Measurements from ENCODE around the gene NAT9. TPM values are rescaled to one million over a fixed set of nuclear protein-coding genes. Genes with fewer than 3 reads are reported as not detected.

Gene NAT9
- 10 to 100 TPM; 12.4 to 20.0 (median 18.3) TPM for total RNA-seq

GRCh38 chr17:74776044-74776962 is at the start of gene NAT9:
NAT9 (minus strand) TSS chr17:74776345; CDS start chr17:74775698, 647 bp downstream.
- TF ChIP-seq, protein P1, sequence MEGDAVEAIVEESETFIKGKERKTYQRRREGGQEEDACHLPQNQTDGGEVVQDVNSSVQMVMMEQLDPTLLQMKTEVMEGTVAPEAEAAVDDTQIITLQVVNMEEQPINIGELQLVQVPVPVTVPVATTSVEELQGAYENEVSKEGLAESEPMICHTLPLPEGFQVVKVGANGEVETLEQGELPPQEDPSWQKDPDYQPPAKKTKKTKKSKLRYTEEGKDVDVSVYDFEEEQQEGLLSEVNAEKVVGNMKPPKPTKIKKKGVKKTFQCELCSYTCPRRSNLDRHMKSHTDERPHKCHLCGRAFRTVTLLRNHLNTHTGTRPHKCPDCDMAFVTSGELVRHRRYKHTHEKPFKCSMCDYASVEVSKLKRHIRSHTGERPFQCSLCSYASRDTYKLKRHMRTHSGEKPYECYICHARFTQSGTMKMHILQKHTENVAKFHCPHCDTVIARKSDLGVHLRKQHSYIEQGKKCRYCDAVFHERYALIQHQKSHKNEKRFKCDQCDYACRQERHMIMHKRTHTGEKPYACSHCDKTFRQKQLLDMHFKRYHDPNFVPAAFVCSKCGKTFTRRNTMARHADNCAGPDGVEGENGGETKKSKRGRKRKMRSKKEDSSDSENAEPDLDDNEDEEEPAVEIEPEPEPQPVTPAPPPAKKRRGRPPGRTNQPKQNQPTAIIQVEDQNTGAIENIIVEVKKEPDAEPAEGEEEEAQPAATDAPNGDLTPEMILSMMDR (IDR thresholded peaks at IDR 0.05; ENCODE audit: low read depth) = no peak

DNA sequence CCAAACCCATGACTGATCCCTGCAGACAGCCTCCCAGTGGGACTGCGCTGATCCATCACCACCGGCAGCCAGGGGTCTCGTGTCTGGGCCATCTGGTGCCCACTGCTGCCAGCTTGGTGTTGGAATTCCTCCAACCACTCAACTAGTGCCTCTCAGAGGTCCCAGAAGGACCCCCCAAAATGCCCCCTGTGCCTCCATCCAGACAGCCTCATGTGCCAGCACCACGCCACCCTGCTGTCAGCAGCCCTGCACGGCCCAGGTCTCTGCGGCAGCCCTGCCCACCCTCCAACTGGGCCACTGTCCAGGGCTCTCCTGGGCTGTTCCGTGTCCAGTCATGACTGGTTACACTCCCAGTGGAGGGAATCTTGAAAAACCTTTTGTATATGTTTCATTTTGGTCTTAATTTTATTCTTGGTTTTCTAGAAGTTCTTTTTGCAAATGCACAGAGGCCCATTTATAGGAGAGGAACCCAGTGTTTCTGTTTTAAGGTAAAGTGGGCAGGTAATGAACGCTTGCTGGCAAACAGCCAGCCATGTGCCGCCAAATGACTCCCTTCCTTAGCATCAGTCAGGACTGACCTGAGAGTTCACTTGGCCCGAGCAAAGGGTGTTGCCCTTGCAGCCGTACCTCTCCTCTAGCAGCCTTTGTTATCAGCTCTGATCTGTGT is 48.9 kb upstream of the NAT9 start:
- TF ChIP-seq, protein P1 (IDR thresholded peaks at IDR 0.05; ENCODE audit: low read depth) = no peak

GRCh38 chr17:74822939-74823367 is 46.8 kb upstream of the NAT9 start:
- TF ChIP-seq, protein P1 (IDR thresholded peaks at IDR 0.05; ENCODE audit: low read depth) = no peak

DNA sequence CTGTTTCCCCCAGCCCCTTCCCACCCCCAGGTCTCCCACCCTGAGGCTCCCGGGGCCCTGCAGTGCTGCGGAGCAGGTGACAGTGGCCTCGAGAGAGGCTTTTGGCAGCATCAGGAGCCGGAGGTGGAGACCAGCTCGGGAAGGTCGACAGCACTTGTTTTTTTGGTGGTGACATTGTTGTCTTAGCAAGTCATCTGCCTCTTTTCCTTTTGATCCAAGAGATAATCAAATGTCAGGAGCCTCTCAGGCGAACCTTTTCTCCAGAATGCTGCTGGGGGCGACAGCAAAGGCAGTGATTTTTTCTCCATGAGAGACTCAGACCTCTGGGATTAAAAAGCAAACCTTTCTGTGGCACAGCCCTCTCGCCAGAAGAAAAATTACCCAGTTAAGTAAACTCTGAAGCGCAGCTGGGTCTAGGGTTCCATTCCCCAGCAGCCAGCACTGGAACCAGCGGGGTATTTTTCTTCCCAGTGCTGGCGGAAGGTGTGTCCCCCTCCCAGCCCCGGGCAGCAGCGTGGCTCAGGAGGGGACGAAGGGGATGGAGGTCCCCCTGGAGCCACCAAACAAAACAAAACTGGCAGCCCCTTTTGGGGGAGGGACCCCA is 46.3 kb upstream of the NAT9 start:
- TF ChIP-seq, protein P1 (IDR thresholded peaks at IDR 0.05; ENCODE audit: low read depth) = no peak

- TF ChIP-seq, protein P1 (IDR thresholded peaks at IDR 0.05; ENCODE audit: low read depth) = no peak
These were observed 45.6 kb upstream of the NAT9 start for GRCh38 chr17:74821655-74822334.

DNA sequence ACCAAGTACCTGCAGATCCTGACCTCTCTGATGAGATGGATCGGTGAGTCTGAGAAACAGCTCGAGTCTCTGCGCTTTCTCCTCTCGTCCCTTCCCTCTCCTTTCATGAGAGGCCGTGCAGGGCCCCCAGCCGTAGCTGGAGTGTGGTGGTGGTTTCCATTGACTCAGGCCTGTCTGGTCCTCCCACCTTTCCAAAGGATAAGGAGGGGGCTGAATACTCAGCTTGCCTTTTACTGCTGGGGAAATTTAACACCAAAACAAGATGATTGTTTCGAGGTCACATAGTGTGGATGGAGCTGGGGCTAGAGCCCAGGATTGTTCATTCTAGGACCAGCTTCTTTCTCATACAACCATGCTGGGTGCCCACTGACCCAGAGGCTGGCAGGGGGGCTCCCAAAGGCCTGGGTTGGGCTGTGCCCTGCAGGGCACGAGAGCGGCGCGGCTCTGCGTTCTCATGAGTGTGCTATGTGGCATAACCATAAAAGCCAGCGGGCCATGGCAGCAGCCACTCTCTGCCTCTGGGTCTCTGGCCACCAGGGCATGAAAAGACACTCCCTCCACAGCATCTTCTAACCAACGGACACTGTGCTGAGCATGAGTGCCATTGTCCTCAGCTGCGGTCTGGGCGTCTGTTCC is 43.8 kb upstream of the NAT9 start:
- TF ChIP-seq, protein P1 (IDR thresholded peaks at IDR 0.05; ENCODE audit: low read depth) = no peak

Measured in subcutaneous adipose tissue (tissue), 4 donors.